Small intestine (tissue), 16 donors: ENCODE data around the gene BAIAP2L2. TPM values are rescaled to one million over a fixed set of nuclear protein-coding genes. Genes with fewer than 3 reads are reported as not detected.
A peak's percentile ranks its signal among the peaks of the same experiment; 100 is the strongest.
"Not testable (repeated sequence)": the region's sequence is repeated elsewhere in the genome, so short reads cannot be mapped to it uniquely, and the experiment has no call there.

Experiments
- DNase-seq, 2 donors: peaks; one replicate each; pipeline versions ENCODE4 v3.0.0 to v3.0.0-alpha.2; 2013
- FAIRE-seq: peaks from 2 replicates; lab custom pipeline; 2012; peaks lifted over from hg19 to GRCh38; lab: Jason Lieb, UNC
- H3K27ac ChIP-seq, 3 donors: one replicate each; pipeline ENCODE4 v1.5.1; 2013; ENCODE audit warnings: low read length in 2 of 3, mild to moderate bottlenecking in 2 of 3, control low read depth in 1 of 3, inconsistent platforms in 1 of 3, low read depth in 1 of 3, moderate library complexity in 1 of 3
- H3K27me3 ChIP-seq, 3 donors: one replicate each; pipeline ENCODE4 v1.6.1; 2013; ENCODE audit warnings: low read length in 3 of 3, inconsistent platforms in 1 of 3; ENCODE audit not compliant: control insufficient read depth in 3 of 3, insufficient read depth in 3 of 3
- H3K36me3 ChIP-seq, 3 donors: one replicate each; pipeline ENCODE4 v1.6.1; 2013; ENCODE audit warnings: low read length in 3 of 3, inconsistent platforms in 1 of 3, low read depth in 1 of 3, mild to moderate bottlenecking in 1 of 3, moderate library complexity in 1 of 3; ENCODE audit not compliant: control insufficient read depth in 3 of 3, insufficient read depth in 2 of 3
- H3K4me1 ChIP-seq, 3 donors: one replicate each; pipeline ENCODE4 v1.6.1; 2013; ENCODE audit warnings: low read length in 2 of 3, inconsistent platforms in 1 of 3, low read depth in 1 of 3, mild to moderate bottlenecking in 1 of 3, moderate library complexity in 1 of 3; ENCODE audit not compliant: control insufficient read depth in 3 of 3, insufficient read depth in 2 of 3
- H3K4me3 ChIP-seq, 3 donors: one replicate each; pipeline ENCODE4 v1.5.1; 2013; ENCODE audit warnings: low read length in 3 of 3, control low read depth in 1 of 3, inconsistent platforms in 1 of 3, low read depth in 1 of 3, mild to moderate bottlenecking in 1 of 3, moderate library complexity in 1 of 3
- H3K9me3 ChIP-seq, 2 donors: one replicate each; pipeline ENCODE4 v1.6.1; 2013; ENCODE audit warnings: low read depth in 1 of 2, low read length in 1 of 2; ENCODE audit not compliant: control insufficient read depth in 2 of 2, insufficient read depth in 1 of 2
- WGBS, 3 donors: extraction: QIAGEN DNeasy Blood & Tissue Kit; methylation state at CpG; one replicate each; pipeline ENCODE4 v1.1.7; 2013; 5-methylcytosine and 5-hydroxymethylcytosine counted together
- long read RNA-seq, 10 donors: transcript quantifications; one replicate each; lab custom pipeline, GENCODE V29; 2026
- polyA plus RNA-seq, 4 donors: library from polyadenylated mRNA; stranded (reverse) in 3 of 4; unstranded in 1 of 4; fragments of 200-250 nt in 3 of 4; fragments of 120-200 nt in 1 of 4; gene quantifications; one replicate each; pipeline versions ENCODE4 v1.2.1 to v1.2.3, GENCODE V29; 2013
- donor health status: healthy with polysubstance abuse.
- donor health status: control.
- donor health status: control.
- donor health status: Bipolar disorder and iron deficiency.
- donor health status: healthy.

BAIAP2L2 gene
- 100 to 1,000 TPM in 3 of 4 donors, 10 to 100 TPM in 1; 59.0 to 484 (median 251) TPM for polyA plus RNA-seq
- long read RNA-seq, donor 1, transcript BAIAP2L2-202 (14 exons, 2,146 nt): major isoform, 15 of 56 reads
- long read RNA-seq, donor 1, partial matches to known transcripts: 41 of 56 reads
- long read RNA-seq, donor 1, other reads (novel, unspliced or antisense): 0 of 56 reads
- long read RNA-seq, donor 2, transcript BAIAP2L2-202 (14 exons, 2,146 nt): major isoform, 6 of 11 reads
- long read RNA-seq, donor 2, partial matches to known transcripts: 5 of 11 reads
- long read RNA-seq, donor 2, other reads (novel, unspliced or antisense): 0 of 11 reads
- long read RNA-seq, donor 3, transcript BAIAP2L2-202 (14 exons, 2,146 nt): major isoform, 5 of 12 reads
- long read RNA-seq, donor 3, partial matches to known transcripts: 7 of 12 reads
- long read RNA-seq, donor 3, other reads (novel, unspliced or antisense): 0 of 12 reads
- long read RNA-seq, donor 4: 0 reads
- long read RNA-seq, donor 5, partial matches to known transcripts: 12 of 15 reads
- long read RNA-seq, donor 5, other reads (novel, unspliced or antisense): 0 of 15 reads
- long read RNA-seq, donor 6, transcript BAIAP2L2-202 (14 exons, 2,146 nt): major isoform, 10 of 23 reads
- long read RNA-seq, donor 6, partial matches to known transcripts: 13 of 23 reads
- long read RNA-seq, donor 6, other reads (novel, unspliced or antisense): 0 of 23 reads
- long read RNA-seq, donor 7: 0 reads
- long read RNA-seq, donor 8: 0 reads
- long read RNA-seq, donor 9, partial matches to known transcripts: 0 of 3 reads
- long read RNA-seq, donor 9, other reads (novel, unspliced or antisense): 0 of 3 reads
- long read RNA-seq, donor 10, transcript BAIAP2L2-202 (14 exons, 2,146 nt): major isoform, 6 of 11 reads
- long read RNA-seq, donor 10, partial matches to known transcripts: 5 of 11 reads
- long read RNA-seq, donor 10, other reads (novel, unspliced or antisense): 0 of 11 reads

DNA sequence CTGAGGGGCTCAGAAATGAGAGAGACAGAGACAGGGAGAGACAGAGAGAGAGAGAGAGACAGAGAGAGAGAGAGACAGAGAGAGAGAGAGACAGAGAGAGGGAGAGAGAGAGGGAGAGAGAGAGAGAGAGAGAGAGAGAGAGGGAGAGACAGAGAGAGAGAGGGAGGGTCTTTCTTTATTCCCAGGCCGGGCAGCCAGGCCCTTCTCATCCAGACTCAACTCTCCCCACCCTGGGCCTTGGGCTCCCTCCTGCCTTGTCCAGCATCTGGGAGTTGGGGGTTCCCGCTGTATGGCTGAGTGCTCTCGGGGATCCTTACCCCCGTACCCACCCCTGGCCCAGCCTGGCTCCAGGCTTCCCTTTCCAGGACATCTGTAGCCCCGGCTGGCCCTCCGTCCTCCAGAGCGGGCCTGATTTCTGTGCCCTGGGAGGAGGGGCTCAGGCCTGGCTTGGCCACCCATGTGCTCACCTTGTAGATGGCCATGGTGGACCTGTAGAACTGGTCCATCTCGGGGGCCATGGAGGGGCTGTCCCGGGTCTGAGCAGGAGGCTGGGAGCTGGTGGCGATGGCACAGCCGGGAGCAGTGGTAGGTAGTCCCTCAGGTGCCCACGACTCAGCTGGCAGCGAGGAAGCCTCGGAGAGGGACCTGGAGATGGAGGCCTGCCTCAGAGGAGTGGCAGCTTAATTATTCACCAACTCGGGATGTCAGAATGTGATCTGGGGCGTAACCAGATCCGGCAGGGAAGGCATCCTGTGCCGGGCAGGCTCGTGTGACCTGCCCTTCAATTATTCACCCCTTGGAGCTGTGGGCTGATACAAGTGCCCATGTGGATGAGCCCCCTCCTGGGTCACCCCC, at the start of gene BAIAP2L2:
BAIAP2L2 (minus strand) TSS at position 677 of the 855 bp plus-strand sequence; CDS start at position 518, 159 bp downstream.
- no peak for FAIRE-seq
- no peaks in the 10 kb centered on the region for H3K9me3 ChIP-seq
- 16 to 63% (median 36%) methylated on average over 17 to 19 of the region's 19 CpGs for WGBS, 3 donors
- peaks cover 0 to 61% (median 0%) of the 10 kb centered on the region in 3 donors for H3K4me1 ChIP-seq
- peak within 1 kb of the TSS; percentile 17 to 98 (median 71) for H3K4me3 ChIP-seq
- no peaks in the 10 kb centered on the region for H3K27me3 ChIP-seq
- peaks cover 0 to 70% (median 9%) of the 10 kb centered on the region in 3 donors for H3K36me3 ChIP-seq
- H3K27ac ChIP-seq: peak within 1 kb of the TSS; percentile 93 to 100 (median 98)
- DNase-seq: peak; percentile 94 to 96

- no peak overlapping the region for H3K27ac ChIP-seq
- DNase-seq: no peak
- WGBS, 3 donors: 82 to 97% (median 97%) methylated on average over 1 of the region's 1 CpG
- no peak overlapping the region for H3K4me3 ChIP-seq
- no peaks in the 10 kb centered on the region for H3K36me3 ChIP-seq
- FAIRE-seq: no peak
- peaks cover 0 to 23% (median 3%) of the 10 kb centered on the region in 3 donors for H3K4me1 ChIP-seq
- H3K27me3 ChIP-seq: no peaks in the 10 kb centered on the region
- no peaks in the 10 kb centered on the region for H3K9me3 ChIP-seq
Measured at GRCh38 chr22:38155703-38156102, 45.2 kb upstream of the BAIAP2L2 start.

DNA sequence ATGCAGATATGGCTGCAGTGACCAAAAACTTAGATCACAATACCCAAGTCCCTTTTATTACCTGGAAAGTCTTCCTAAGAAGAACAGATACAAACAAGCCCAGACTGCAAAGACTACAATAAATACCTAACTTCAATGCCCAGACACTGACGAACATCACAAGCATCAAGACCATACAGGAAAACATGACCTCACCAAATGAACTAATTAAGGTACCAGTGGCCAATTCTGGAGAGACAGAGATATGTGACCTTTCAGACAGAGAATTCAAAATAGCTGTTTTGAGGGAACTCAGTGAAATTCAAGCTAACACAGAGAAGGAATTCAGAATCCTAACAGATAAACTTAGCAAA, 44.1 kb upstream of the BAIAP2L2 start:
- H3K27me3 ChIP-seq, H3K4me3 ChIP-seq, FAIRE-seq, H3K36me3 ChIP-seq, DNase-seq, H3K9me3 ChIP-seq: not testable (repeated sequence)
- Histone ChIP-seq H3K27ac (peak overlapping the region in 2 of 3 donors; percentile 70 to 76), H3K4me1 (peaks cover 0 to 23% (median 3%) of the 10 kb centered on the region in 3 donors)
- 30 to 54% (median 32%) methylated on average over 1 of the region's 1 CpG for WGBS, 3 donors

GRCh38 chr22:38153821-38154562, 43.5 kb upstream of the BAIAP2L2 start:
- Histone ChIP-seq H3K4me1 (peaks cover 0 to 23% (median 3%) of the 10 kb centered on the region in 3 donors), H3K9me3 (no peaks in the 10 kb centered on the region), H3K27me3 (no peaks in the 10 kb centered on the region), H3K27ac (peak overlapping the region; percentile 61 to 83 (median 76)), H3K36me3 (no peaks in the 10 kb centered on the region), H3K4me3 (no peak overlapping the region)
- DNase-seq (peak; percentile 84 to 91), FAIRE-seq (no peak)
- 36 to 57% (median 44%) methylated on average over 4 of the region's 4 CpGs for WGBS, 3 donors

- Histone ChIP-seq H3K4me3 (no peak overlapping the region), H3K9me3 (no peaks in the 10 kb centered on the region), H3K27me3 (no peaks in the 10 kb centered on the region), H3K36me3 (no peaks in the 10 kb centered on the region), H3K4me1 (peaks cover 3 to 23% (median 4%) of the 10 kb centered on the region in 3 donors), H3K27ac (no peak overlapping the region)
- FAIRE-seq (no peak), DNase-seq (no peak)
- 92 to 94% (median 93%) methylated on average over 8 of the region's 8 CpGs for WGBS, 3 donors
Measured at GRCh38 chr22:38151126-38151500, 40.6 kb upstream of the BAIAP2L2 start.

DNA sequence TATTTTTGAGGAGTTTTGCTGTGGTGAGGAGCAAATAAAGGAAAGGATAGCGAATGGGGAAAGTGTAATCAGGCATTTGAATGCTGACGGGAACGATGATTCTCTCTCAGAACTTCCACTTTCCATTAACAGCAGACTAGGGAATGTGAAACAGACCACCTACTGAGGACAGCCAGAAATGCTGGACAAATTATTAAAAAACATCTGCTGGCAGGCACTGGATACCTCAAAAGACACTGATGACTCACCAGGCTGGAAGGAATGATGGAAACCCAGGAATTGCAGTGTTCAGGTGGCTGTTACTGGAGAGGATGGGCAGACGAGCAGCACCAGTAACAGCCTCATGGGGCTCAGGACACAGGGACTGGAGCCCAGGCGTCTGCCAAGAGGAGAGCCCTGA, 37.8 kb upstream of the BAIAP2L2 start:
- peak overlapping the region in 1 of 3 donors; percentile 11 for H3K27ac ChIP-seq
- no peak for FAIRE-seq

GRCh38 chr22:38146166-38146565, 35.7 kb upstream of the BAIAP2L2 start:
- H3K4me3 ChIP-seq, H3K27ac ChIP-seq, H3K4me1 ChIP-seq, DNase-seq, FAIRE-seq, H3K27me3 ChIP-seq, H3K9me3 ChIP-seq: not testable (repeated sequence)
- peaks cover 0 to 29% (median 3%) of the 10 kb centered on the region in 3 donors for H3K36me3 ChIP-seq
- WGBS, 3 donors: 85 to 91% (median 91%) methylated on average over 3 of the region's 3 CpGs

More for the DNA sequence above, 37.8 kb upstream of the BAIAP2L2 start:
- H3K4me3 ChIP-seq: no peak overlapping the region
- H3K27me3 ChIP-seq: no peaks in the 10 kb centered on the region
- H3K4me1 ChIP-seq: peaks cover 0 to 10% (median 4%) of the 10 kb centered on the region in 3 donors
- H3K36me3 ChIP-seq: peaks cover 0 to 14% (median 0%) of the 10 kb centered on the region in 3 donors
- no peak for DNase-seq
- WGBS, 3 donors: 81 to 91% (median 91%) methylated on average over 5 of the region's 5 CpGs
- no peaks in the 10 kb centered on the region for H3K9me3 ChIP-seq
